GM19025 (cell line): ENCODE results near the gene RPGR.

Source experiments
- ATAC-seq: cut with Tn5 transposase; IDR thresholded peaks from one replicate; pipeline ENCODE4 v1.9.1; 2021; ENCODE audit warnings: mild to moderate bottlenecking, low read depth, moderate library complexity; ENCODE audit not compliant: unreplicated experiment

Gene RPGR

GRCh38 chrX:38326086-38326485 is 1.2 kb downstream of the RPGR start:
- ATAC-seq, result no peak

GRCh38 chrX:38320819-38321218 is 6.5 kb downstream of the RPGR start:
- no peak for ATAC-seq

- no peak for ATAC-seq
Observed at GRCh38 chrX:38318606-38319005, 8.7 kb downstream of the RPGR start.

GRCh38 chrX:38318196-38318595 is 9.1 kb downstream of the RPGR start:
- ATAC-seq, result no peak

GRCh38 chrX:38315186-38315585 is 12.1 kb downstream of the RPGR start:
- no peak for ATAC-seq

- no peak for ATAC-seq
Observed at GRCh38 chrX:38313190-38313589, 14.1 kb downstream of the RPGR start.

- no peak for ATAC-seq
Observed at GRCh38 chrX:38312436-38312835, 14.9 kb downstream of the RPGR start.

GRCh38 chrX:38311743-38312142 is 15.6 kb downstream of the RPGR start:
- ATAC-seq, result no peak

GRCh38 chrX:38305971-38306370 is 21.3 kb downstream of the RPGR start:
- no peak for ATAC-seq

GRCh38 chrX:38304010-38304409 is 23.3 kb downstream of the RPGR start:
- no peak for ATAC-seq

GRCh38 chrX:38293741-38294140 is 33.6 kb downstream of the RPGR start:
- ATAC-seq, result no peak

- no peak for ATAC-seq
Observed at GRCh38 chrX:38287674-38288073, 39.6 kb downstream of the RPGR start.

- ATAC-seq, result no peak
Observed at GRCh38 chrX:38285649-38286048, 41.7 kb downstream of the RPGR start.

GRCh38 chrX:38282049-38282448 is 45.3 kb downstream of the RPGR start:
- ATAC-seq, result no peak

GRCh38 chrX:38279188-38279587 is 48.1 kb downstream of the RPGR start:
- ATAC-seq, result no peak

GRCh38 chrX:38278682-38279081 is 48.6 kb downstream of the RPGR start:
- ATAC-seq, result no peak

- ATAC-seq, result no peak
Observed at GRCh38 chrX:38277802-38278201, 49.5 kb downstream of the RPGR start.

- no peak for ATAC-seq
Observed at GRCh38 chrX:38277136-38277535, 50.2 kb downstream of the RPGR start.

- no peak for ATAC-seq
Observed at GRCh38 chrX:38276089-38276488, 51.2 kb downstream of the RPGR start.

- peak; percentile 40 for ATAC-seq
Observed at GRCh38 chrX:38275615-38276014, 51.7 kb downstream of the RPGR start.

- peak; percentile 63 for ATAC-seq
Observed at GRCh38 chrX:38273453-38273852, 53.9 kb downstream of the RPGR start.

GRCh38 chrX:38271154-38271716 is 56.1 kb downstream of the RPGR start:
- ATAC-seq, result peak; percentile 58

GRCh38 chrX:38268011-38268410 is 59.3 kb downstream of the RPGR start:
- ATAC-seq, result no peak
